Ishikawa (cell line): Measurements from ENCODE around the gene COX7A2.

ENCODE experiments used
- CEBPB ChIP-seq: IDR thresholded peaks from 2 replicates; pipeline ENCODE4 v1.6.1; 2012
- EGR1 ChIP-seq: IDR thresholded peaks from 2 replicates; pipeline ENCODE4 v1.6.1; 2012
- TAF1 ChIP-seq: IDR thresholded peaks from 2 replicates; pipeline ENCODE4 v1.6.1; 2012; ENCODE audit warnings: low read depth, mild to moderate bottlenecking
- TEAD4 ChIP-seq: IDR thresholded peaks from 2 replicates; pipeline ENCODE4 v1.6.1; 2012
- YY1 ChIP-seq: IDR thresholded peaks from 2 replicates; pipeline ENCODE4 v1.6.1; 2012; ENCODE audit warnings: low read depth
- TF ChIP-seq, protein P1 (sequence below): IDR thresholded peaks from 2 replicates; pipeline ENCODE4 v1.6.1; 2012

DNA sequence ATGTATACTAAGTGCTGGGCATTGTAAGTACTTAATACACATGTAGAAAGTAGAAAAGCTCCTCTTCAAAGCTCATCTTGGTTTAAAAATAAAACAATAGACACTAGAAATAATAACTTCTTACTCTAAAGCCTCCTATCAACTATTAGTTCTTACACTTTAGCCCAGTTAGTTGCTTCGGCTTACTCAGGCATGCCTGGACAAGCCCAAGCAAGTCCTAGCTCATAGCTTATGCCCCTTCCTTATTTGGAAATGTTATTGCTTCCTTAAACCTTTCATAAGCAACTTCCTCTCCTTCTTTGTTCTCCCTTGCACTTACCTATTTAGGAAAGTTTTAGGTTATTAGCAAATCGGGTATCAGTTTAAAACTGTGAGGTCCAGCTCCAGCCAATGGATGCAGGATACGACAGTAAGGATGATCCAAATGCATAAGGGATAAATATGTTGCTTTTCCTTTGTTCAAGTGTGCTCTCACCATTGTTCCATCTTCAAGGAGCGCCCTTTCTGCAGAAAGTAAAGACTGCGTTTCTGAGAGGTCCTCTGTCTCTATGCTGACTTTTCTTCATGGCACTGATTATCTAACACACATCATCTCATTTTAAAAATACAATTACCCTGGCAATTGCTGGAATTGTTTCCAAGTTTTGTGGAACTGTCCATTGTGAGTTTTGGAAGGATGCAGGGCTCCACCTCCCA, 28.7 kb upstream of the COX7A2 start:
- TF ChIP-seq TEAD4 (no peak), EGR1 (no peak), TAF1 (no peak), CEBPB (no peak), YY1 (no peak)
- TF ChIP-seq, protein P1, sequence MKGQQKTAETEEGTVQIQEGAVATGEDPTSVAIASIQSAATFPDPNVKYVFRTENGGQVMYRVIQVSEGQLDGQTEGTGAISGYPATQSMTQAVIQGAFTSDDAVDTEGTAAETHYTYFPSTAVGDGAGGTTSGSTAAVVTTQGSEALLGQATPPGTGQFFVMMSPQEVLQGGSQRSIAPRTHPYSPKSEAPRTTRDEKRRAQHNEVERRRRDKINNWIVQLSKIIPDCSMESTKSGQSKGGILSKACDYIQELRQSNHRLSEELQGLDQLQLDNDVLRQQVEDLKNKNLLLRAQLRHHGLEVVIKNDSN, result no peak
